HG02642 (cell line): ENCODE results near the gene TTLL10.

Experiments used
- ATAC-seq: cut with Tn5 transposase; IDR thresholded peaks from one replicate; pipeline ENCODE4 v1.9.1; 2021; ENCODE audit warnings: mild to moderate bottlenecking; ENCODE audit not compliant: unreplicated experiment, poor library complexity

TTLL10 gene

GRCh38 chr1:1216770-1217620, 43.3 kb downstream of the TTLL10 start:
- ATAC-seq, result no peak

- ATAC-seq, result no peak
Observed at GRCh38 chr1:1217621-1218523, 44.2 kb downstream of the TTLL10 start.

- ATAC-seq, result no peak
Observed at GRCh38 chr1:1218524-1219200, 45.0 kb downstream of the TTLL10 start.

GRCh38 chr1:1219341-1219740, 45.7 kb downstream of the TTLL10 start:
- ATAC-seq, result no peak

- no peak for ATAC-seq
Observed at GRCh38 chr1:1220197-1220596, 46.5 kb downstream of the TTLL10 start.

- ATAC-seq, result no peak
Observed at GRCh38 chr1:1221887-1222574, 48.4 kb downstream of the TTLL10 start.

- ATAC-seq, result no peak
Observed at GRCh38 chr1:1222575-1223225, 49.0 kb downstream of the TTLL10 start.

GRCh38 chr1:1223321-1223720, 49.6 kb downstream of the TTLL10 start:
- no peak for ATAC-seq

- no peak for ATAC-seq
Observed at GRCh38 chr1:1223891-1224290, 50.2 kb downstream of the TTLL10 start.

GRCh38 chr1:1225238-1225845, 51.7 kb downstream of the TTLL10 start:
- ATAC-seq, result no peak

- no peak for ATAC-seq
Observed at GRCh38 chr1:1225913-1226312, 52.2 kb downstream of the TTLL10 start.

GRCh38 chr1:1226566-1227362, 53.1 kb downstream of the TTLL10 start:
- ATAC-seq, result no peak

GRCh38 chr1:1227386-1227785, 53.7 kb downstream of the TTLL10 start:
- no peak for ATAC-seq

- ATAC-seq, result no peak
Observed at GRCh38 chr1:1228187-1228586, 54.5 kb downstream of the TTLL10 start.

- ATAC-seq, result no peak
Observed at GRCh38 chr1:1228596-1229321, 55.1 kb downstream of the TTLL10 start.

- ATAC-seq, result no peak
Observed at GRCh38 chr1:1229770-1230169, 56.1 kb downstream of the TTLL10 start.

- ATAC-seq, result no peak
Observed at GRCh38 chr1:1230656-1231399, 57.1 kb downstream of the TTLL10 start.
